GM18858 (cell line): Measurements from ENCODE around the gene FAM174C.

Source experiments
- ATAC-seq: cut with Tn5 transposase; IDR thresholded peaks from one replicate; pipeline ENCODE4 v1.9.1; 2021; ENCODE audit not compliant: unreplicated experiment

FAM174C gene

DNA sequence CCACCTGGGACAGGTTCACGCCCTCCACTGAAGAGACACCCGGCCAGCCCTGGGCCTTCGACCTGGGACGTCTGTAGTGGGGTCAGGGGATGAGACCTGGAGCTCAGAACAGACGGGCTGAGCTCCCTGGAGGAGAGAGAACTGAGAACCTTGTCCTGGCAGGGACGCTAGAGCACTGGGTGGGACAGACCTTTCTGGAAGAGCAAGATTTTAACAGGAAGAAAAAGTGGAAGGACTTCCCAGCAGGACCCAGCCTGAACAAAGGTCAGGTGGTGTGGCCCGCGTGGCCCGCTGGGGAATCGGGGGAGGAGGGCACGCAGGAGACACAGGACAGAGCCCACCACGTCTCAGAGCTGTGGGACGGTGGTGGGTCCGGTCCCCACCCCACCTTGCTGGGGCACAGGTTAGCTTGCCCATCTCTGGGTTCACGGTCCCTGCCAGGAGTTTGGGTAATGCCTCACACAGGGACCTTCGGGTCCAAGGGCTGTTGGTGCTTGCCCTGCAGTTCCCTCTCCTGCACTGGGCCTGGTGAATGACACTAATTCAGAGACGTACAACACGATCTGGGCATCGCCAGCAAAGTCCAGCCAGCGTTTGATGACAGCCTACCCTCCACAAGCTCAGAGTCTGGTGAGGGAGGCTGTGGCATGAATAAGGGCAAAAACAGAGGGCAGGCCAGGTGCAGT is 9.1 kb downstream of the FAM174C start:
- ATAC-seq = no peak

GRCh38 chr19:1284979-1285736 is 9.8 kb downstream of the FAM174C start:
- ATAC-seq = no peak

DNA sequence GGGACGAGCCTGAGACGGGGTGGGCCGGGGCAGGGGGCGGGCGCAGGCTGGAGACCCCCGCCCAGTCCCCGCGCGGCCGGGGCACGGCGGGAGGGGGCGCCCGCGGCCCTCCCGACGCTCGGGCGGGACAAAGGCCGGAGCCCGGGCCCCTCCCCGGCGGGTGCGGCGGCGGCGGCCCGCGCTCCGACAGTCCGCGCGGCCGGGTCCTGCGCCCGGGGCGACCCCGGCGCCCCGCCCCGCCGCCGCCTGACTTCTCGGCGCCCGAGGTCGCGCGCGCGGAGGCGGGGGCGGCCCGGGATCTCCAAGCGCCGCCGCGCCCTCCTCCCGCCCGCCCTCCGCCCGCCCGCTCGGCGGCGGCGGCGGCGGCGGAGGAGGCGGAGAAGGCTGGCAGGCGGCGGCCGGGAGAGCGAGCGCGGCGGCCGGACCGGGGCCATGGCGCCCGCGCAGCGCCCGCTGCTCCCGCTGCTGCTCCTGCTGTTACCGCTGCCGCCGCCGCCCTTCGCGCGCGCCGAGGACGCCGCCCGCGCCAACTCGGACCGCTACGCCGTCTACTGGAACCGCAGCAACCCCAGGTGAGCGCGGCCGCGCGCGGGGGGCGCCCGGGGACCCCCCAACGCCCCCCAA is 10.5 kb downstream of the FAM174C start, which contains the start of gene EFNA2:
EFNA2 (plus strand) TSS at position 137 of the 624 bp plus-strand sequence; CDS start at position 433, 296 bp downstream.
- no peak for ATAC-seq

- no peak for ATAC-seq
Observed at GRCh38 chr19:1286487-1287353, 11.4 kb downstream of the FAM174C start.

- ATAC-seq = no peak
Observed at GRCh38 chr19:1287354-1288225, 12.3 kb downstream of the FAM174C start.

GRCh38 chr19:1288226-1288612 is 12.9 kb downstream of the FAM174C start:
- no peak for ATAC-seq

- no peak for ATAC-seq
Observed at GRCh38 chr19:1288833-1289685, 13.7 kb downstream of the FAM174C start.

DNA sequence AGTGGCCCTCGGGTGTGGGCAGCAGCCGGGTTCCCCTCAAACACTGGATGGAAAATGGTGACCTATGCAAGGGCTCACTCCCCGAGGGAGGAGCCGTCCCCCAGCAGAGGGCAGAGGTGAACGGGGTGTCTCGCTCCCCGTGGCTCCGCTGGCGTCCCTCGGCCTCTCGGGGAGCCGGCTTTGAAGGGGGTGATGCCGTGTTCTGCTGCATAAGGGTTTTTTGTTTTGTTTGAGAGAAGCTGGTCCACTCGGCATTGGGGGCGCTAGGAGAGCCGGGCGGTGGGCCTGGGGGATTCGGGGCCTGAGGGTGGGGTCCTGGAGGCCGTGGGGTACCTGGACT is 14.3 kb downstream of the FAM174C start:
- no peak for ATAC-seq

DNA sequence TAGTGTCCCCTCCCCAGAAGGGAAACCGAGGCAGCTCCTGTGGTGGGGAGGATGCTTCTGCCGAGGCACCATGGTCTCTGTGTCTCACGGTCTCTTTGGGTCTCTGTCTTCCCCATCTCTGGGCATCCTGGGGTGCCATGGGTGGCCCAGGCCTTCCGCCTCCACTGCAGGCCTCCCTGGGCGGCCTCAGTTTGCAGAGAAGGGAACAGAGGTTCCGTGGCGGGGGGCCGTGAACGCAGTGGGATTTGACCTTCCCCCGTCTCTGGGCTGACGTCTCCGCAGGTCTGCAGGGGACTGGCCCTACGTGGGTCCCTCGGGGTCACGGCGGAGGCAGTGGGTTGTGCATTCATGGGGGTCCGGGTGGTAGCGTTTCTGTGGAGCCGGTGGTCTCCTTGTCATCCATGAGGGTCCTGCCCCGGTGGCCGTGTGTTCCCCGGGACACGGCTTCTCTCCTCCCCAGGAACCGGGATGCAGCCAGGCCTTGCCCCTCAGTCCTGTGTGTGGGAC is 14.9 kb downstream of the FAM174C start:
- ATAC-seq = no peak

DNA sequence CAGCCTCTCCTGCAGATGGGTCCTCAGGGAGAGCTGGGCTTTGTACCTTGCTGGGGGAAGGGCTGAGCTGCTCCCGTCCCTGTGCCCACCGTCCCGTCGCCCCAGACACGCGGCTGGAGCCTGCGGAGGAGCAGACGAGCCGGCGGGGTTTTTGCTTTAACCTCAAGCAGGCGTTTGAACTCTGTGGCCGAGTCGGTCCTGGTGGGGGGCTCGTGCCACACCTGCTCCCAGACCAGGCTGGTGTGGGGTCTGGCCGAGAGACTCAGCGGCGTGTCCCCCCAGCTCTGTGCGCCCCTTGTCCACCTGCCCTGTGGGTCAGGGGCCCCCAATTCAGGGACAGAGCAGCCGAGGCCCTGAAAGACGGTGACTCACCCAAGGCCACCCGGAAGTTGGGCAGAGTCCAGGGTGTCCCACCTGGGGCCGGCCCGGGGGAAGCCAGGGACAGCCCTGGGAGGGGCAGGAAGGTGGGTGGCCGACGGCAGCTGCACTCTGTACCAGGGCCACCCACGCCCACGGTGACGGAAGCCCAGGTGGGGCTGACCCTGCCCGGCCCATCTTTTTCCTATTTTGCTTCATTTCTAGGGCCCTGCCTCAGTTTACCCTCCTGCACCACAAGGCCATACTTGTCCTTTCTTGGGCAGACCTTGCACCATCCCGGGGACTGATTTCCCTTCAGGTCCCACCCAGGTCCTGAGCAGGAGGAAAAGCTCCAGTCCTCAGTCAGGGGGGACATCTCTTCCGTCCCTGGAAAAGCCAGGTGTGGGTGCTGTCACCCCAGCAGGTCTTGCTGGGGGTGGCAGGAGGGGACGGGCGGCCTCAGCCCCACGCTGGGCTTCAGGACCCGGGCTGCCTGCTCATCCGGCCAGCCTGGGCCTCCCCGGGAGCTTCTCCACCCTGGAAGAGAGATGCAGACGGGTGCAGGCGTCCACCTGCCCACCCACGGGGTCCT is 15.6 kb downstream of the FAM174C start:
- no peak for ATAC-seq

GRCh38 chr19:1291761-1292418 is 16.6 kb downstream of the FAM174C start:
- ATAC-seq = no peak

GRCh38 chr19:1292419-1293151 is 17.3 kb downstream of the FAM174C start:
- ATAC-seq = no peak

DNA sequence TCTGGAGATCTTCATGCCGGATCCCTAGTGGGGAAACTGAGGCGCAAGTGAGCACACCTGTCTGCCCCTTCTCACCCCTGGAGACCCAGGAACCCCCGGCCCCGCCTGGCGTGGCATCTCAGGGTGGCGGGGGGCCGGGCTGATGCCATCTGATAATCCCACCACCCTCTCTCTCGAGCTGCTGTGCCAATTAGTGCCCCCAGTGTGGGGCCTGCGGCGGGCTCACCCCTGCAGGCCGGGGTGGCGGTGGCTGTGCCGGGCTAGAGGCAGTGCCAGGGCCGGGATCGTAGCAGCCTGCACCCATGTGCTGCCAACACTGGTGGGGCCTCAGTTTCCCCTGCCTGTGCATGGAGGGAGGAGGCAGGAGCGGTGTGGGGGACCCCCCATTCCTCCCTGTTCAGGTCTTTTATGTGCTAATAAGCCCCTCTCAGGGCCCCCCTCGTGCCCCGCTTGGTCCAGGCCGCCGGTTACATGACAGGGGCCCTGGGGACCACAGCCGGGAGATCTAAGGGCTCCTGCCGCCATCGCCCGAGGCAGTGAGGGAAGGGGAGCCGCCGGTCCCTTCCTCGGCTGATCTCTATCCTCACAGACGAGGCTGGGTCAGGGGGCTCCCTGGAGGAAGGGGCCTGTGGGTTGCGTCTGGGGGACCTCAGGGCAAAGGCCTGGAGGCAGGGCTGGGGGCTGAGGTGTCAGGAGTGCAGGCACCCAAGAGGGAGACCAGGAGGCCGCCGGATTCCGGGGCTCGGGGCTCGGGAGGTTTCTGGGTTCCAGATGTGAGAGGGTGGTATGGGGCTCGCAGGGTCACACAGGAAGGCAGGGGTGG is 18.7 kb downstream of the FAM174C start:
- no peak for ATAC-seq

- ATAC-seq = no peak
Observed at GRCh38 chr19:1294688-1295087, 19.4 kb downstream of the FAM174C start.

DNA sequence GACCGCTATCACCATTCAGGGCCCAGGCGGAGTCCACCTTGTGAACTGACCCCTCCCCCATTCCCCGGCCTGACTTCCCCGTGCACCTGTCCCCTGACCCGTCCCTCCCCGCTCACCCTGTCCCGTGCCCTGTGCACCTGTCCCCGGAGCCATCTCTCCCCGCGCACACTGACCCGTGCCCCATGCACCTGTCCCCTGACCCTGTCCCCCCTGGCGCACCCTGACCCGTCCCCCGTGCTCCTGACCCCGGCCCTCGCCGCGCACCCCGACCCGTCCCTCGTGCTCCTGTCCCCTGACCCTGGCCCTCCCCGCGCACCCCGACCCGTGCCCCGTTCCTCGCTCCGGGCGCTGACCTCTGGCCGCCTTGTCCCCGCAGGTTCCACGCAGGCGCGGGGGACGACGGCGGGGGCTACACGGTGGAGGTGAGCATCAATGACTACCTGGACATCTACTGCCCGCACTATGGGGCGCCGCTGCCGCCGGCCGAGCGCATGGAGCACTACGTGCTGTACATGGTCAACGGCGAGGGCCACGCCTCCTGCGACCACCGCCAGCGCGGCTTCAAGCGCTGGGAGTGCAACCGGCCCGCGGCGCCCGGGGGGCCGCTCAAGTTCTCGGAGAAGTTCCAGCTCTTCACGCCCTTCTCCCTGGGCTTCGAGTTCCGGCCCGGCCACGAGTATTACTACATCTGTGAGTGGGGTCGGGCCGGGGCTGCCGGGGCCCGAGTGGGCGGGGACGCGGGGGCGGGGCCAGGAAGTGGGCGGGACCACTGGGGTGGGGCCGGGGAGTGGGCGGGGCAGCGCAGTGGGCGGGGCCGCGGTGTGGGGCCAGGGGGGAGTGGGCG is 20.1 kb downstream of the FAM174C start:
- no peak for ATAC-seq
